ENCODE results near the gene SH3BP4. TPM values are rescaled to one million over a fixed set of nuclear protein-coding genes. Genes with fewer than 3 reads are reported as not detected.

SH3BP4 gene
- total RNA-seq, 1 donor = 115 TPM

- TF ChIP-seq CTCF (IDR thresholded peaks at IDR 0.05; ENCODE audit: insufficient read depth, low read depth, low read length) = no peak
Observed at GRCh38 chr2:234966340-234966739, 14.5 kb downstream of the SH3BP4 start.

GRCh38 chr2:234967201-234967869 is 15.5 kb downstream of the SH3BP4 start:
- no peak for TF ChIP-seq CTCF (IDR thresholded peaks at IDR 0.05; ENCODE audit: insufficient read depth, low read depth, low read length)
- H3K4me3 ChIP-seq (ENCODE audit: low read depth, low read length) = no peak overlapping the region
- DNase-seq (ENCODE audit: low read depth) = no peak

More at GRCh38 chr2:234966340-234966739, 14.5 kb downstream of the SH3BP4 start:
- H3K4me3 ChIP-seq (ENCODE audit: low read depth, low read length) = no peak overlapping the region
- DNase-seq (ENCODE audit: low read depth) = no peak

GRCh38 chr2:234967870-234968208 is 16.0 kb downstream of the SH3BP4 start:
- H3K4me3 ChIP-seq (ENCODE audit: low read depth, low read length) = no peak overlapping the region
- DNase-seq (ENCODE audit: low read depth) = no peak
- no peak for TF ChIP-seq CTCF (IDR thresholded peaks at IDR 0.05; ENCODE audit: insufficient read depth, low read depth, low read length)

- no peak overlapping the region for H3K4me3 ChIP-seq (ENCODE audit: low read depth, low read length)
- no peak for TF ChIP-seq CTCF (IDR thresholded peaks at IDR 0.05; ENCODE audit: insufficient read depth, low read depth, low read length)
- no peak for DNase-seq (ENCODE audit: low read depth)
Observed at GRCh38 chr2:234968631-234969305, 17.0 kb downstream of the SH3BP4 start.

- no peak overlapping the region for H3K4me3 ChIP-seq (ENCODE audit: low read depth, low read length)
- no peak for TF ChIP-seq CTCF (IDR thresholded peaks at IDR 0.05; ENCODE audit: insufficient read depth, low read depth, low read length)
- DNase-seq (ENCODE audit: low read depth) = no peak
Observed at GRCh38 chr2:234969306-234970098, 17.7 kb downstream of the SH3BP4 start.

- TF ChIP-seq CTCF (IDR thresholded peaks at IDR 0.05; ENCODE audit: insufficient read depth, low read depth, low read length) = no peak
- no peak overlapping the region for H3K4me3 ChIP-seq (ENCODE audit: low read depth, low read length)
- no peak for DNase-seq (ENCODE audit: low read depth)
Observed at GRCh38 chr2:234970099-234970440, 18.3 kb downstream of the SH3BP4 start.

Measured in fibroblast of villous mesenchyme (primary cell).